ENCODE results near the gene SLC25A25. TPM values are rescaled to one million over a fixed set of nuclear protein-coding genes. Genes with fewer than 3 reads are reported as not detected.

SLC25A25 gene
- total and polyA plus RNA-seq, 2 donors (not counting 3 experiments of a cell fraction or from before 2014, with no cell fraction given), result 18.1 to 20.2 TPM

GRCh38 chr9:128049843-128050242 is 18.2 kb upstream of the SLC25A25 start:
- Histone ChIP-seq H3K4me3 (replicated peaks in 1 of 3; ENCODE audit: insufficient read depth in 1 of 3, low read depth in 1 of 3, low read length in 3 of 3) (no peak overlapping the region), H3K27me3 (ENCODE audit: control insufficient read depth in 2 of 2, insufficient read depth in 2 of 2, low read length in 2 of 2) (no peaks in the 10 kb centered on the region), H3K9me1 (replicated peaks; ENCODE audit: control insufficient read depth, extremely low read depth, insufficient read depth, low read length) (no peaks in the 10 kb centered on the region), H3K4me1 (ENCODE audit: control insufficient read depth, extremely low read depth, insufficient read depth, low read length) (no peaks in the 10 kb centered on the region), H3K79me2 (ENCODE audit: control insufficient read depth, insufficient read depth, low read length) (no peaks in the 10 kb centered on the region), H3K36me3 (ENCODE audit: control insufficient read depth in 2 of 2, extremely low read depth in 1 of 2, insufficient read depth in 2 of 2, low read length in 2 of 2) (no peaks in the 10 kb centered on the region), H4K20me1 (replicated peaks; ENCODE audit: control insufficient read depth, extremely low read depth, insufficient read depth, low read length) (no peaks in the 10 kb centered on the region), H3K9ac (replicated peaks; ENCODE audit: extremely low read depth, insufficient read depth, low read length) (no peak overlapping the region), H3K4me2 (ENCODE audit: insufficient read depth, low read length) (no peak overlapping the region), H2AFZ (ENCODE audit: low read depth, low read length) (no peak overlapping the region), H3K27ac (ENCODE audit: insufficient read depth, low read depth, low read length) (no peak overlapping the region), H3K9me3 (replicated peaks; ENCODE audit: control insufficient read depth, insufficient read depth, low read length) (no peaks in the 10 kb centered on the region)
- FAIRE-seq (no peak), DNase-seq (ENCODE audit: low read depth, low spot score) (no peak)
- POLR2A ChIA-PET, result no interaction called here
- no peak for TF ChIP-seq EZH2 (IDR thresholded peaks at IDR 0.05; ENCODE audit: borderline replicate concordance, low read depth, low read length, severe bottlenecking)
- TF ChIP-seq MYC (IDR thresholded peaks at IDR 0.05; ENCODE audit: low read depth, low read length), result no peak
- TF ChIP-seq, protein P1, sequence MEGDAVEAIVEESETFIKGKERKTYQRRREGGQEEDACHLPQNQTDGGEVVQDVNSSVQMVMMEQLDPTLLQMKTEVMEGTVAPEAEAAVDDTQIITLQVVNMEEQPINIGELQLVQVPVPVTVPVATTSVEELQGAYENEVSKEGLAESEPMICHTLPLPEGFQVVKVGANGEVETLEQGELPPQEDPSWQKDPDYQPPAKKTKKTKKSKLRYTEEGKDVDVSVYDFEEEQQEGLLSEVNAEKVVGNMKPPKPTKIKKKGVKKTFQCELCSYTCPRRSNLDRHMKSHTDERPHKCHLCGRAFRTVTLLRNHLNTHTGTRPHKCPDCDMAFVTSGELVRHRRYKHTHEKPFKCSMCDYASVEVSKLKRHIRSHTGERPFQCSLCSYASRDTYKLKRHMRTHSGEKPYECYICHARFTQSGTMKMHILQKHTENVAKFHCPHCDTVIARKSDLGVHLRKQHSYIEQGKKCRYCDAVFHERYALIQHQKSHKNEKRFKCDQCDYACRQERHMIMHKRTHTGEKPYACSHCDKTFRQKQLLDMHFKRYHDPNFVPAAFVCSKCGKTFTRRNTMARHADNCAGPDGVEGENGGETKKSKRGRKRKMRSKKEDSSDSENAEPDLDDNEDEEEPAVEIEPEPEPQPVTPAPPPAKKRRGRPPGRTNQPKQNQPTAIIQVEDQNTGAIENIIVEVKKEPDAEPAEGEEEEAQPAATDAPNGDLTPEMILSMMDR (IDR thresholded peaks at IDR 0.05; ENCODE audit: extremely low read depth in 1 of 2, insufficient read depth in 1 of 2, low read depth in 1 of 2, low read length in 2 of 2), result no peak
- TF ChIP-seq POLR2A (IDR thresholded peaks at IDR 0.05; ENCODE audit: low read depth, low read length), result no peak
- no peak for TF ChIP-seq JUN (IDR thresholded peaks at IDR 0.05; ENCODE audit: borderline replicate concordance, insufficient read depth, insufficient read length, low read depth)
- no peak for TF ChIP-seq POLR2AphosphoS5 (IDR thresholded peaks at IDR 0.05; ENCODE audit: insufficient read depth, low read depth, low read length)
- TF ChIP-seq, protein P2, sequence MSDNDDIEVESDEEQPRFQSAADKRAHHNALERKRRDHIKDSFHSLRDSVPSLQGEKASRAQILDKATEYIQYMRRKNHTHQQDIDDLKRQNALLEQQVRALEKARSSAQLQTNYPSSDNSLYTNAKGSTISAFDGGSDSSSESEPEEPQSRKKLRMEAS (IDR thresholded peaks at IDR 0.05; ENCODE audit: insufficient read depth, insufficient read length), result no peak
- TF ChIP-seq FOS (IDR thresholded peaks at IDR 0.05; ENCODE audit: borderline replicate concordance, insufficient read depth, low read length), result no peak
- no peak for TF ChIP-seq GATA2 (IDR thresholded peaks at IDR 0.05; ENCODE audit: insufficient read depth, insufficient read length, low read depth, low read length)
- no TSS peak for BruUV-seq (replicated peaks)
- dilution Hi-C loops (cut with MboI; ENCODE audit: extremely low pct_ligation_motif_present, low sequenced_read_pairs), result no loop called here
- CTCF ChIA-PET, result interaction anchor here (1.1 to 1.3 kb wide), 2 partner anchors 15 to 106 kb away, joined by 3 read pairs; no protein-coding TSS in a partner anchor
- intact Hi-C loops (cut with micrococcal nuclease), result no loop called here

Measured in endothelial cell of umbilical vein (primary cell).